IPS-15b (cell line): ENCODE measurements around the gene DIO3.
"Not testable (repeated sequence)": the region's sequence is repeated elsewhere in the genome, so short reads cannot be mapped to it uniquely, and the experiment has no call there.

ENCODE experiments used
- H3K27me3 ChIP-seq: one replicate; pipeline ENCODE4 v1.6.1; 2013; ENCODE audit warnings: low read length; ENCODE audit not compliant: control insufficient read depth, insufficient read depth
- H3K36me3 ChIP-seq: one replicate; pipeline ENCODE4 v1.6.1; 2013; ENCODE audit warnings: low read length; ENCODE audit not compliant: control insufficient read depth, insufficient read depth
- H3K4me1 ChIP-seq: one replicate; pipeline ENCODE4 v1.6.1; 2013; ENCODE audit warnings: mild to moderate bottlenecking, low read length; ENCODE audit not compliant: control insufficient read depth, insufficient read depth
- H3K4me3 ChIP-seq: one replicate; pipeline ENCODE4 v1.5.1; 2013; ENCODE audit warnings: low read depth, low read length
- H3K9ac ChIP-seq: one replicate; pipeline ENCODE4 v1.6.1; 2013; ENCODE audit warnings: low read depth, mild to moderate bottlenecking, low read length
- H3K9me3 ChIP-seq: one replicate; pipeline ENCODE4 v1.6.1; 2013; ENCODE audit warnings: mild to moderate bottlenecking, low read length; ENCODE audit not compliant: control insufficient read depth, insufficient read depth

Gene DIO3

DNA sequence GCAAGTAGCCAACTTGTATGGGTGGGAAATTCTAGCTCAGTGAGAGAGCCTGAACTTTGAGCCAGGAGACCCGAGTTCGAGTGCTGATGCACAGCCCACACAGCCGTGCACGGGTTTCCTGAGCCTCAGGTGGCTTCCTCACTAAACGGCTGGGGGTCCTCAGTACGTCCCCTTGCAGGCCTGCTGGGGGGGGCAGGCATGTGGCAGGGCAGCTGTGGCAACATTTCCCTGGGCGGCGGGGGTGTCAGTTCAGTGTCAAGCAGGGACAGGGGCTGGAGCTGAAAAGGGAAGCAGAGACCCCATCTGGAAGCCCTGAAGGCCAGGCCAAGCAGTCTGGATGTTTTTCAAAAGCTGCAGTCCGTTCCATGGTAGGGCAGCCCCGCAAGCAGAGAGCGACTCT, 14.6 kb upstream of the DIO3 start:
- Histone ChIP-seq H3K9me3 (no peaks in the 10 kb centered on the region), H3K36me3 (no peaks in the 10 kb centered on the region), H3K4me3 (no peak overlapping the region), H3K9ac (no peak overlapping the region), H3K4me1 (no peaks in the 10 kb centered on the region), H3K27me3 (no peaks in the 10 kb centered on the region)

DNA sequence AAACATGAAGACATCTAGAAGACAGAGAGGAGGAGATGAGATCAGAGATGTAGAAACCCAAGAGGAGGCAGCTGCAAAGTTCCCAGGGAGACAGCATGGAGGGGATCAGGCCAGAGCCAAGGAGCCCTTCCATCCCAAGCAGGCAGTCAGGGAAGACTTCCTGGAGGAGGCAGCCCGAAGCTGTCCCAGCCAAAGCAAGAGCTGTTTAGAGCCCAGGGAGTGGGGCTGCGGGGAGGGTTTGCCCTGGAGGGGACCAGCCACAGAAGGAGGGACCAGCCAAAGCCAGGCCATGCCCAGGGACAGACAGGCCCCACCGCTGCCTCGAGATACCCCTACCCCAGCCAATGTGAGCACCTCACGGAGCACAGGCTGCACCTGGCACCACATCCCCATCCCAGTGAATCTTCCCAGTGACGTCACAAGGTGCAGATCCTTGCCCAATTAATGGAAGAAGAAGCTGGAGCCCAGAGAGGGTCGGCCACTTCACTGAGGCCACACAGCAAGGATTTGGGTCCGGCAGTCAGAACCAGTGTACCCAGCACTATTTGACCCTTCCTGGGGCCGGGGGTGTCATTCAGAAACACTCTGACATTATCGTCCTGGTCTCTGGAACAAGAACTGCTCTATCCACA, 14.1 kb upstream of the DIO3 start:
- no peaks in the 10 kb centered on the region for H3K4me1 ChIP-seq
- H3K9me3 ChIP-seq, result no peaks in the 10 kb centered on the region
- no peak overlapping the region for H3K4me3 ChIP-seq

DNA sequence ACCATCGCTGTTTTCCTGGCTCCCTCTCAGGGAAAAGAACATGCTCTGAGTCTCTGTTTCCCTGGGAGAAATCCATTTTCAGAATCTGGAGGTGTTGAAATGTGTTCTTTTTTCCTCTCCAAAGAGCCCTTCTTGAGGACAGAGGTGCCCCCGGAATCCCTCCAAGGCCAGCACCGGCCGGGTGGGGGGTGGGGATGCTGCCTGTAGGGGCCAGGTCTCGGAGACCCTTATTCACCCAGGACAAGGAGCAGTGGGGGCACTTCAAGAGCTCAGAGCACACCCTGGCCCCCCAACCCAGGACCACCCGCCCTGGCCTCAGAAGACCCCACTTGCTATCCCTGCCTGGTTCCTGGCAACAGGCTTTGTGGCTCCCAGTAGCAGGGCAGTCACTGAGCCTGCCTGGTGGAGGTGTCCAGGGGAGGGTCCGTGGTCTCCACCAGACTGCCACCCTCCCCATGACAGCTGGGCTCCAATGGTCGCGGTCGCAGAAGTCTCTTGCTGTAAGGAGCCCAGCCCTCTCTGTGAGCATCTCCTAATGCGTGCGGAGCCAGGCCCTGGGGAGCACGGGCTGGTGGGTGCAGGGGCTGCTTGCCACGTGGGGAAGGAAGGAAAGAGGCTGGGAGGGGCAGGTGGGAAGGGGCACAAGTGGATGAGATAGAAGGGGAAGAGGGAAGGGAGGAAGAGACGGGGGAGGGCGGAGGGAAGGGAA, 13.2 kb upstream of the DIO3 start:
- H3K36me3 ChIP-seq, result no peaks in the 10 kb centered on the region
- H3K9ac ChIP-seq, result no peak overlapping the region
- no peaks in the 10 kb centered on the region for H3K4me1 ChIP-seq
- no peak overlapping the region for H3K4me3 ChIP-seq
- no peaks in the 10 kb centered on the region for H3K27me3 ChIP-seq
- no peaks in the 10 kb centered on the region for H3K9me3 ChIP-seq

More for the DNA sequence above, 14.1 kb upstream of the DIO3 start:
- Histone ChIP-seq H3K9ac (no peak overlapping the region), H3K27me3 (no peaks in the 10 kb centered on the region), H3K36me3 (no peaks in the 10 kb centered on the region)

DNA sequence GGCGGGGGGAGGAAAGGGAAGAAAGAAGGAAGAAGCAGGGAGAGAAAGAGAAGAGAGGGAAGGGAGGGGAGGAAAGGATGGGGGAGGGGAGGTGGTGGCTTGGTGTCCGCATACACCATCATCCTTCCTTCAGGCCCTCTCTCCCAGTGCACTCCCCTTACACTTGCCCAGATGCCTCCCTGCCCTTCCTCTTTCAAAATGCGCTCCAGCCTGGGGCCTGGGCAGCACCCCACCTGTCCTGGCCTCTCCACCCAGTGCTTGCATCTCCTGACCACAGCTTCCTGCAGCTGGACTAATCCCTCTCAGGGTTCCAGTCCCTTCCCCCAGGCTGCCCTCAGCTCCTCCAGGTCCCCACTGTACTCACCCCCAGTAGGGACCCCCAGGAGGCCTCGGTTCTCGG, 12.6 kb upstream of the DIO3 start:
- Histone ChIP-seq H3K4me1 (no peaks in the 10 kb centered on the region), H3K27me3 (no peaks in the 10 kb centered on the region), H3K36me3 (no peaks in the 10 kb centered on the region), H3K9ac (no peak overlapping the region), H3K4me3 (no peak overlapping the region), H3K9me3 (no peaks in the 10 kb centered on the region)

DNA sequence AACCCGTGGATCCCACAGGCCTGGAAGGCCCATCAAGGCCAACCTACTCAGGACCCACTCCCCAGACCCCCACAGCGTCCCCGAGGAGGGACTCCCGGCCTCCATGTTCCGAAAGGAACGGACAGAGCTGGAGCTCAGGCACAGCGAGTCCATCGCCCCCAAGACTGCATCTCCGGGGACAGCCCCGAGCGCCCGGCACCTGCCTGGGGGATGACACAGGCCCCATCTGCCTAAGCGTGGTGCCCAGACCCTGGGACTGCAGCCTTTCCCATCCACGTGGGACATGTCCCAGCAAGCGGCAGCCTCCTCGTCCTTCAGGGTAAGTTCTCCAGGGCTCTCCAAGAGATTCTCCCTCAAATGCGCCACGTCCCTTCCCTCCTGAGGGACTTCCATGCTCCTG, 12.1 kb upstream of the DIO3 start:
- Histone ChIP-seq H3K4me3 (no peak overlapping the region), H3K9ac (no peak overlapping the region), H3K4me1 (no peaks in the 10 kb centered on the region), H3K27me3 (no peaks in the 10 kb centered on the region), H3K36me3 (no peaks in the 10 kb centered on the region), H3K9me3 (no peaks in the 10 kb centered on the region)

DNA sequence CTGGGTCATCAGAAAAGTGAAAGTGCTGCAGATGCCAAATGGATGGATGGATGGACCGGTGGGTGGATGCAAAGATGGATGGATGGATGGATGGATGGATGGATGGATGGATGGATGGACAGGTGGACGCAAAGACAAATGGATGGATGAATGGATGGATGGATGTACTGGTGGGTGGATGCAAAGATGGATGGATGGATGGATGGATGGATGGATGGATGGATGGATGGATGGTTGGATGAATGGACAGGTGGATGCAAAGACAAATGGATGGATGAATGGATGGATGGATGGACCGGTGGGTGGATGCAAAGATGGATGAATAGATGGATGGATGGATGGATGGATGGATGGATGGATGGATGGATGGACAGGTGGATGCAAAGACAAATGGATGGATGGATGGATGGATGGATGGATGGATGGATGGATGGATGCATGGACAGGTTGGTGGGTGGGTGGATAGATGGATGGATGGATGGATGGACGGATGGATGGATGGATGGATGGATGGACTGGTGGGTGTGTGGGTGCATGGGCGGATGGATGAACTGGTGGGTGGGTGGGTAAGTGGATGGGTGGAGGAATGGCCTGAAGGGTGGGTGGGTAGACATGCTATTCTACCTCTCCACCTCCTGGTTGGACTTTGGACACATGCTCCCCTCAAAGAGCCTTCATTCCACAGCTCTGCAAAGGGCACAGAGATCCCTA, 10.9 kb upstream of the DIO3 start:
- not testable (repeated sequence) for H3K4me1 ChIP-seq, H3K9ac ChIP-seq, H3K36me3 ChIP-seq, H3K9me3 ChIP-seq, H3K27me3 ChIP-seq, H3K4me3 ChIP-seq

DNA sequence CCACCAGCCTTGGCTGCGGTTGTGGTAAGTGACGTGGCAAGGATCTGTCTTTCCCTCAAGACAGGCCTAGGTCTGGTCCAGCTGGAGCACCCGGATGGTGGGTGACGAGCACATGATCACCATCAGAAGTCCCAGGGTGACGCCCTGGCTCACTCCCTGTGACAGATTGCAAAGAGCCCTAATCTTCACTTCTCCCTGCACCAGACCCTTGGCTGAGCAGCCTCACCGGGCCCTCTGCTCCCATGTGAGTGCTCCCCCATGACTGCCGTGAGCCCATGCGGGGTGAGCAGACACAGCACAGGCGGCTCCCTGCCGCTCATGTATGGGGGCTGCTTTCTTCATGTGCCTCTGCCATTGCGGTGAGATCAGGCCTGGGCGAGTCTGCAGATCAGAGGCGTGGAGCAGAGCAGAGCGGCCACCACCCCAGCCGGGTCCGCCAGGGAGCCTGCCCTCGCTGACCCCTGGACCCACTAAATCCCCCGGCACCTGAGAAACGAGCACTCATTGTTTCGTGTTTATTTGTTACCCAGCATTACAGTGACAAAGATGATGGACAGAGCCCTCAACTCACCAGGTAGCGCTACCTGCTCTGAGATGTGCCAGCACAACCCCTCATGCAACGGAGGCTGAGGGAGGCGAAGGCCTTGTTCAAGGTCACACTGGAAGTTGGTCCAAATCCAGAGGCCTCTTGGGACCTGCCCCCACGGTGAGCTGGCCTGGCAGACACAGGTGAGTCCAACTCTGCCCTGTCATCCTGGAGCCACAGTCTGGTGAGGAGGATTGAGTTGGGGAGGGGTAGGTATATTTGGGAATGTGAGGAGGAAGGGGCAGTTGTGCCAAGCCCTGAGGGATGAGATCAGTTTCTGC, 9.3 kb upstream of the DIO3 start:
- H3K9ac ChIP-seq, result no peak overlapping the region
- H3K9me3 ChIP-seq, result no peaks in the 10 kb centered on the region
- peaks cover 6% of the 10 kb centered on the region for H3K27me3 ChIP-seq
- no peak overlapping the region for H3K4me3 ChIP-seq
- no peaks in the 10 kb centered on the region for H3K4me1 ChIP-seq
- H3K36me3 ChIP-seq, result no peaks in the 10 kb centered on the region

DNA sequence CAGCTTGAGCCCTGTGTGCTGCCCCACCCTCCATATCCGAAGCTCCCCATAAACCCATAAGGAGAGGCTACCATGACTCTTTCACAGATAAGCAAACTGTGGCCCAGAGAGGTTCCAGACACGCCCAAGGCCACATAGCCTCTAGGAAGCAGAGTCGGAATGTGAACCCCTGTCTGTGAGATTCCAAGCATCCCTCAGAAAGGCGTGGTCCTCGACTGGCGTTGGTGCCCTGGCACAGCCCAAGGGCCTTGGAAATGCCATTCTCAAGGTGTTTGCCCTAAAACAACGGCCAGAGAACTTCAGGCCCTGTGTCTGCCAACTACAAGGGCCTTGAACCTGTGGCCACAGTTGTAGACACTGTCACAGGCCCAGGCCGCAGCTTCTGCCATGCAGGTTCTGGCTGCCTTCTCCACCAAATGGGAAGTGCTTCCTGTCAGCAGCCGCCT, 8.5 kb upstream of the DIO3 start:
- Histone ChIP-seq H3K4me1 (no peaks in the 10 kb centered on the region), H3K9me3 (no peaks in the 10 kb centered on the region), H3K4me3 (no peak overlapping the region), H3K9ac (no peak overlapping the region), H3K27me3 (peaks cover 14% of the 10 kb centered on the region), H3K36me3 (no peaks in the 10 kb centered on the region)

DNA sequence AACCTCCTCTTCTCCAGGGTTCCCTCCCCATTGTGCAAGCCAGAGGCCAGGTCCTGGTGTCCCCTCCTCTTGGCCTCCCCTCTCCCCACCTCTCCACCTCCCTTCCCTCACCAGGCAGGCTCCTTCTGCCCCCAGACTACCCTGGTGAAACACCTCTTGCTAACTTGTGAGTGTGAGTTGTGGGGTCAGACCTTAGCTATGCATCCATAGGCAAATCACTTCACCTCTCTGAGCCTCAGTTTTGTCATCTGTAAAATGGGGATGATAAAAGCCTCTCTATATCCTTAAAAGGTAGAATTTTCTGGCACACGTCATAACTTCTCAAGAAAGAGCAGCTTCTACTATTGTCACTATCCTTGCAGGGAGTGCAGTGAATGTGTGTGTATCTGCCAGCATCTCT, 7.9 kb upstream of the DIO3 start:
- Histone ChIP-seq H3K4me1 (no peaks in the 10 kb centered on the region), H3K36me3 (no peaks in the 10 kb centered on the region), H3K9ac (no peak overlapping the region), H3K4me3 (no peak overlapping the region), H3K9me3 (no peaks in the 10 kb centered on the region), H3K27me3 (peaks cover 20% of the 10 kb centered on the region)

DNA sequence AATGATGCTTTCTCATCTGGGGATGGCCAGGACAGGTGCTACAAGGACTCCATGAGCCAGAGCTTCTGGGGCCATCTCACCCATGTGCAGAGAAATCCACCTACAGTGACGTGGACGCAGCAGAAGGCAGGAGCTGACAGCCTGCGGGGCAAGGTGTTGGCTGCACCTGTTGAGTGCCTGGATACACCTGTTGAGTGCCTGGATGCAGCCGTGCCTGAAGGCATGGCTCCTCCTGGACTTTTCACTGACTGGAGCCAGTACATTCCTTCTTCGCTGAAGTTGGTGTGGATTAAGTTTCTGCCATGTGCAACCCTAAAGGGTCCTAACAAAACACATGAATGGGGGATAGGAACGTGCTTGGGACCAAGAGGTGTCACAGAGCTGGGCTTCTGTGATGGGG, 7.4 kb upstream of the DIO3 start:
- Histone ChIP-seq H3K4me3 (no peak overlapping the region), H3K9me3 (no peaks in the 10 kb centered on the region), H3K9ac (no peak overlapping the region), H3K27me3 (peaks cover 25% of the 10 kb centered on the region), H3K36me3 (no peaks in the 10 kb centered on the region), H3K4me1 (no peaks in the 10 kb centered on the region)

DNA sequence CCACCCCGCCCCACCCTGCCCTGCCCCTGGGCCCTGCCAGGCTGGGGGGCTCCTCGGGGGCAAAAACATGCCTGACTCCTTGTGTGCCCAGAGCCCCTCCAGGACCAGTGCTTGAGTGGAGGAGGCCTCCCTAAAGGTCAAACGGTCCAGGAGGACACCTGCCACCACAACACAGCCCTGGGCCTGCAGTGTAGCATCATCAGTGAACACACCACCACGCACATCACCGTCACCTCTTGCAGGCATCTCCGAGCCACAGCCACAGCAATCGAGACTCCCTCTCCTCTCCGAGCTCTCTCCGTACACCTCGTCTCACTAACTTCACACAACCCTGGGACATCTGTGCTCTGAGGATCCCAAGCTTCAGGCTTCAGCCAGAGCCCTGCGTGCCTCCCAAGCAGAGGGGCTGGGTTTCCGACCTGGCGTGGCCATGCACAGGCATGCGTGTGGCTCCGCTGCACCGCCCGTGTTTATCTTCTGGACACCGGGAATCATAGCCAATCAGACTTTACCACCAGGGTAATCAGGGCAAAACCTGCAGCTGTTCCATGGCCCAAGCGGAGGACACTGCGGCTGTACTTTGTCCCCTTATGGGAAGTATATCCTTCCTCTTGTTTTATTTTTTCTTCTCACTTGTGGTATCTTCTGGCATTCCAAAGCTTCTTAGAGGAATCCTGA, 6.2 kb upstream of the DIO3 start:
- H3K9me3 ChIP-seq, result no peaks in the 10 kb centered on the region
- H3K9ac ChIP-seq, result no peak overlapping the region
- H3K4me1 ChIP-seq, result no peaks in the 10 kb centered on the region
- H3K4me3 ChIP-seq, result no peak overlapping the region
- H3K27me3 ChIP-seq, result peaks cover 37% of the 10 kb centered on the region
- H3K36me3 ChIP-seq, result no peaks in the 10 kb centered on the region
